Endothelial cell of umbilical vein (primary cell): ENCODE measurements around the gene ERBB4. TPM values are rescaled to one million over a fixed set of nuclear protein-coding genes. Genes with fewer than 3 reads are reported as not detected.

Experiments used
- BruUV-seq: library from RNA; stranded (reverse); fragments of 400-500 nt; replicated peaks from 2 replicates; lab custom pipeline; 2021; lab: Mats Ljungman, UMichigan
- CTCF ChIA-PET: fragments of 300-600, 350-600 bp; sonication (Branson Sonifier 250); formaldehyde crosslinking; loops from one replicate; lab custom pipeline; 2021; ENCODE audit warnings: antibody characterized with exemption, inconsistent platforms; lab: Charles Lee
- POLR2A ChIA-PET: fragments of 300-600, 350-600 bp; sonication (Branson Sonifier 250); formaldehyde crosslinking; loops from one replicate; lab custom pipeline; 2021; ENCODE audit warnings: antibody characterized with exemption, inconsistent platforms; lab: Charles Lee
- DNase-seq: peaks from one replicate; pipeline ENCODE4 v3.0.0-alpha.2; 2011; ENCODE audit warnings: low read depth, low spot score
- FAIRE-seq: peaks from 2 replicates; lab custom pipeline; 2011; peaks lifted over from hg19 to GRCh38; lab: Jason Lieb, UNC
- H2AFZ ChIP-seq: 2 replicates; pipeline ENCODE4 v1.6.0; 2012; ENCODE audit warnings: low read depth, low read length, control low read depth, inconsistent platforms
- H3K27ac ChIP-seq: 2 replicates; pipeline ENCODE4 v1.5.1; 2011; ENCODE audit warnings: low read depth, mild to moderate bottlenecking, control low read depth, low read length, moderate library complexity; ENCODE audit not compliant: insufficient read depth
- H3K27me3 ChIP-seq, 2 experiments: 2 replicates each; pipeline versions ENCODE4 v1.6.0 to v1.6.1; 2011; ENCODE audit warnings: low read length in 2 of 2, mixed read lengths in 1 of 2; ENCODE audit not compliant: control insufficient read depth in 2 of 2, insufficient read depth in 2 of 2
- H3K36me3 ChIP-seq, 2 experiments: 2 replicates in 1 of 2; 3 replicates in 1 of 2; pipeline ENCODE4 v1.5.1; 2011; ENCODE audit warnings: low read length in 2 of 2, mild to moderate bottlenecking in 1 of 2, moderate library complexity in 1 of 2; ENCODE audit not compliant: control insufficient read depth in 2 of 2, insufficient read depth in 2 of 2; ENCODE audit errors: extremely low read depth in 1 of 2
- H3K4me1 ChIP-seq: 3 replicates; pipeline ENCODE4 v1.5.1; 2011; ENCODE audit warnings: mild to moderate bottlenecking, low read length; ENCODE audit not compliant: control insufficient read depth, insufficient read depth; ENCODE audit errors: extremely low read depth
- H3K4me2 ChIP-seq: 2 replicates; pipeline ENCODE4 v1.6.1; 2011; ENCODE audit warnings: low read length, control low read depth, mixed read lengths; ENCODE audit not compliant: insufficient read depth
- H3K4me3 ChIP-seq, 3 experiments: fragments of 200-600 bp in 1 of 3; sonication (generic), shearing (Covaris generic) in 1 of 3; replicated peaks in 1 of 3; 2 replicates each; pipeline ENCODE4 v1.5.1; 2011 to 2016; ENCODE audit warnings: control low read depth in 3 of 3, low read length in 3 of 3, mild to moderate bottlenecking in 2 of 3, inconsistent platforms in 1 of 3, low read depth in 1 of 3, moderate library complexity in 1 of 3; ENCODE audit not compliant: insufficient read depth in 1 of 3
- H3K79me2 ChIP-seq: 2 replicates; pipeline ENCODE4 v1.6.0; 2012; ENCODE audit warnings: low read length, inconsistent platforms; ENCODE audit not compliant: control insufficient read depth, insufficient read depth
- H3K9ac ChIP-seq: replicated peaks from 2 replicates; pipeline ENCODE3; 2011; ENCODE audit warnings: low read length, control low read depth; ENCODE audit not compliant: insufficient read depth; ENCODE audit errors: extremely low read depth
- H3K9me1 ChIP-seq: replicated peaks from 3 replicates; pipeline ENCODE4 v1.6.0; 2011; ENCODE audit warnings: mild to moderate bottlenecking, low read length; ENCODE audit not compliant: control insufficient read depth, insufficient read depth; ENCODE audit errors: extremely low read depth
- H3K9me3 ChIP-seq: replicated peaks from 2 replicates; pipeline ENCODE4 v1.5.1; 2012; ENCODE audit warnings: low read length, inconsistent platforms; ENCODE audit not compliant: control insufficient read depth, insufficient read depth
- H4K20me1 ChIP-seq: replicated peaks from 2 replicates; pipeline ENCODE3; 2011; ENCODE audit warnings: mild to moderate bottlenecking, low read length; ENCODE audit not compliant: control insufficient read depth, insufficient read depth; ENCODE audit errors: extremely low read depth
- EZH2 ChIP-seq: IDR thresholded peaks from 2 replicates; pipeline ENCODE4 v1.6.1; 2012; ENCODE audit warnings: borderline replicate concordance, low read depth, mild to moderate bottlenecking, moderate library complexity, low read length, inconsistent platforms; ENCODE audit not compliant: severe bottlenecking
- FOS ChIP-seq: IDR thresholded peaks from 2 replicates; pipeline ENCODE4 v1.6.1; 2011; ENCODE audit warnings: mild to moderate bottlenecking, low read length, moderate library complexity, borderline replicate concordance; ENCODE audit not compliant: insufficient read depth
- GATA2 ChIP-seq: IDR thresholded peaks from 2 replicates; pipeline ENCODE4 v1.7.0; 2011; ENCODE audit warnings: low read depth, mild to moderate bottlenecking, moderate library complexity, mixed read lengths, low read length; ENCODE audit not compliant: insufficient read length, insufficient read depth
- JUN ChIP-seq: IDR thresholded peaks from 2 replicates; pipeline ENCODE4 v1.6.1; 2011; ENCODE audit warnings: borderline replicate concordance, low read depth; ENCODE audit not compliant: insufficient read length, insufficient read depth
- MYC ChIP-seq: IDR thresholded peaks from one replicate; pipeline ENCODE4 v1.6.1; 2011; ENCODE audit warnings: mild to moderate bottlenecking, low read depth, low read length
- POLR2A ChIP-seq: IDR thresholded peaks from 2 replicates; pipeline ENCODE4 v1.6.1; 2012; ENCODE audit warnings: low read depth, mild to moderate bottlenecking, control low read depth, low read length
- POLR2AphosphoS5 ChIP-seq: IDR thresholded peaks from 2 replicates; pipeline ENCODE4 v1.6.1; 2012; ENCODE audit warnings: low read depth, mild to moderate bottlenecking, control low read depth, low read length, moderate library complexity; ENCODE audit not compliant: insufficient read depth
- dilution Hi-C: fragments of 300-500 bp; cut with MboI; formaldehyde crosslinking; loops from one replicate; pipeline ENCODE4 v1.15.0; 2019; ENCODE audit warnings: low sequenced_read_pairs; ENCODE audit not compliant: extremely low pct_ligation_motif_present
- intact Hi-C: fragments of 100-400 bp; cut with micrococcal nuclease; formaldehyde crosslinking; loops from one replicate; pipeline ENCODE4 v1.10.0; 2022
- polyA plus RNA-seq, 4 experiments: library from polyadenylated mRNA; depleted of rRNA in 3 of 4; stranded (reverse) in 3 of 4; unstranded in 1 of 4; fragments of >200 nt; gene quantifications; 2 replicates each; pipeline versions ENCODE4 v1.2.1 to v1.2.3, GENCODE V29; 2011 to 2012; ENCODE audit warnings: missing spikeins in 1 of 4
- total RNA-seq: library from RNA; stranded (reverse); gene quantifications from 2 replicates; pipeline ENCODE4 v1.2.3, GENCODE V29; 2021
- TF ChIP-seq, protein P1 (sequence below), 2 donors: IDR thresholded peaks; 1 replicate in 1 of 2; 2 replicates in 1 of 2; pipeline ENCODE4 v1.5.1; 2011; ENCODE audit warnings: low read length in 2 of 2, mild to moderate bottlenecking in 2 of 2, moderate library complexity in 2 of 2, control low read depth in 1 of 2, inconsistent platforms in 1 of 2, low read depth in 1 of 2; ENCODE audit not compliant: insufficient read depth in 1 of 2; ENCODE audit errors: extremely low read depth in 1 of 2
- TF ChIP-seq, protein P2 (sequence below): IDR thresholded peaks from 2 replicates; pipeline ENCODE4 v1.6.1; 2011; ENCODE audit not compliant: insufficient read depth, insufficient read length

Gene ERBB4
- total and polyA plus RNA-seq, 2 donors (not counting 3 experiments of a cell fraction or from before 2014, with no cell fraction given) = 0.01 to 0.27 TPM

DNA sequence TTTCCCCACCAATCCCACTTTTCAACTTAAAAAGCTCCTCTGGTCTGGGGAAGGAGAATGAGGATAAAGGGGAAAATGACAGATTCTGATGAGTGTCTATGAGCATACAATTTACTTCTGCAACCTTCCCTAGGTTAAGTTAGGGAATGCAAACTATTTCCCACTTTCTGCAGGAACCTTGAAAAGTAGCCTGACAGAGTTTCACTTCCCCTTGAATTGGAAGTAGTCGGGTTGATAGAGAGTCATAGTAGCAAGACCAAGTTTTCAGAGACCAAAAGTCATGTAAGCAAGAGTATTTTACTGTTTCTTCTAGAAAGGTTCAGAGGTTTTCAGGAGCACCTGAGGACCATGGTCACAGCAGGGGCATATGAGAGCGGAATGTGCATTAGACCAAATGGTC is 1167.1 kb downstream of the ERBB4 start:
- Histone ChIP-seq H4K20me1 (no peaks in the 10 kb centered on the region), H3K79me2 (no peaks in the 10 kb centered on the region), H3K9me3 (no peaks in the 10 kb centered on the region), H3K36me3 (no peaks in the 10 kb centered on the region), H3K4me3 (no peak overlapping the region), H3K4me2 (no peak overlapping the region), H2AFZ (no peak overlapping the region), H3K9ac (no peak overlapping the region), H3K27me3 (no peaks in the 10 kb centered on the region), H3K27ac (no peak overlapping the region), H3K4me1 (no peaks in the 10 kb centered on the region), H3K9me1 (no peaks in the 10 kb centered on the region)
- ChIA-PET POLR2A (no interaction called here), CTCF (no interaction called here)
- TF ChIP-seq MYC (no peak), POLR2AphosphoS5 (no peak), POLR2A (no peak), FOS (no peak), EZH2 (no peak), GATA2 (no peak), JUN (no peak)
- TF ChIP-seq, protein P1, sequence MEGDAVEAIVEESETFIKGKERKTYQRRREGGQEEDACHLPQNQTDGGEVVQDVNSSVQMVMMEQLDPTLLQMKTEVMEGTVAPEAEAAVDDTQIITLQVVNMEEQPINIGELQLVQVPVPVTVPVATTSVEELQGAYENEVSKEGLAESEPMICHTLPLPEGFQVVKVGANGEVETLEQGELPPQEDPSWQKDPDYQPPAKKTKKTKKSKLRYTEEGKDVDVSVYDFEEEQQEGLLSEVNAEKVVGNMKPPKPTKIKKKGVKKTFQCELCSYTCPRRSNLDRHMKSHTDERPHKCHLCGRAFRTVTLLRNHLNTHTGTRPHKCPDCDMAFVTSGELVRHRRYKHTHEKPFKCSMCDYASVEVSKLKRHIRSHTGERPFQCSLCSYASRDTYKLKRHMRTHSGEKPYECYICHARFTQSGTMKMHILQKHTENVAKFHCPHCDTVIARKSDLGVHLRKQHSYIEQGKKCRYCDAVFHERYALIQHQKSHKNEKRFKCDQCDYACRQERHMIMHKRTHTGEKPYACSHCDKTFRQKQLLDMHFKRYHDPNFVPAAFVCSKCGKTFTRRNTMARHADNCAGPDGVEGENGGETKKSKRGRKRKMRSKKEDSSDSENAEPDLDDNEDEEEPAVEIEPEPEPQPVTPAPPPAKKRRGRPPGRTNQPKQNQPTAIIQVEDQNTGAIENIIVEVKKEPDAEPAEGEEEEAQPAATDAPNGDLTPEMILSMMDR (IDR thresholded peaks at IDR 0.05; ENCODE audit: extremely low read depth in 1 of 2, insufficient read depth in 1 of 2, low read depth in 1 of 2, low read length in 2 of 2) = no peak
- TF ChIP-seq, protein P2, sequence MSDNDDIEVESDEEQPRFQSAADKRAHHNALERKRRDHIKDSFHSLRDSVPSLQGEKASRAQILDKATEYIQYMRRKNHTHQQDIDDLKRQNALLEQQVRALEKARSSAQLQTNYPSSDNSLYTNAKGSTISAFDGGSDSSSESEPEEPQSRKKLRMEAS = no peak
- dilution Hi-C loops (no loop called here), intact Hi-C loops (no loop called here)
- FAIRE-seq = no peak
- DNase-seq = no peak
- no TSS peak for BruUV-seq
